Stimulated activated CD4-positive, alpha-beta T cell treated with anti-CD3 and anti-CD28 coated beads, Interleukin-15, amount 100 ng/mL, for 24 hours (primary cell): ENCODE data around the gene MZF1.
A peak's percentile ranks its signal among the peaks of the same experiment; 100 is the strongest.

Source experiments
- DNase-seq: peaks from one replicate; pipeline ENCODE4 v3.0.0-alpha.2; 2020

Gene MZF1

DNA sequence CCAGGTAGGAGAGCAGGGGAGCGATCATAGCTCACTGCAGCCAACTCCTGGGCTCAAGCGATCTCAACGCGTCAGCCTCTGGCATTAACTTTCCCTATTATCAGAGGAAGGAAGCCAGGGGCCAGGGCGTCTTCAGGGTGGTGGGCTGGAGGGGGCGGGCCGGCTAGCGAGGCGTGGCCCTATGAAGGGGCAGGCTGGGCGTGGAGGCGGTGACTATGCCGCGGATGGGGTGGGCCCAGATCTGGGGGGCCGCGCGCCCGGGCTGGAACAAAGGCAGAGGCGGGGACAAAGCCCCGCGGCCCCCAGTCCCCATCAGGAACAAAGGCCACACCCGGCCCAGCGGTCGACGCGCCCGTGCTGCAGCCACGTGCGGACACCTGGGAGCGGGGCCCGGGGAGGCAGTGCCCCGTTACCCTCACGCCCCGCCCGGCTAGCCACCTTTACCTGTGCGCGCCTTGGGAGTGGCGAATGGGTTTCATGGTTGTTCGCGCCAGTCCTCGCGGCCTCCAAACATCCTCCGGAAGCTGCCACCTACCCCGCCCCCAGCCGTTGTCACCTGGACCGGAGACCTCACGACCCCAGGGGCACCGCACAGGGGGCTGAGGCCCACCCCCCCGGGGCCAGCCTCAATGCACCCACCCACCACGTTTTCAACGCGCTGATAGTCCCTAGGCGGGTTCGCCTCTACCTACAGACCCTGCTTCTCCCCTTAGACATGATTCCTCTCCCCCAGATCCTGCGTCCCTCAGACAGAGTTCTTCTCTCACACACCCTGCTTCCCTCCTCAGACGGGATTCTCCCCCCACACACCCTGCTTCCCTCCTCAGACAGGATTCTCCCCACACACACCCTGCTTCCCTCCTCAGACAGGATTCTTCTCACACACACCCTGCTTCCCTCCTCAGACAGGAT, 34.6 kb downstream of the MZF1 start:
- peak; percentile 67 for DNase-seq

DNA sequence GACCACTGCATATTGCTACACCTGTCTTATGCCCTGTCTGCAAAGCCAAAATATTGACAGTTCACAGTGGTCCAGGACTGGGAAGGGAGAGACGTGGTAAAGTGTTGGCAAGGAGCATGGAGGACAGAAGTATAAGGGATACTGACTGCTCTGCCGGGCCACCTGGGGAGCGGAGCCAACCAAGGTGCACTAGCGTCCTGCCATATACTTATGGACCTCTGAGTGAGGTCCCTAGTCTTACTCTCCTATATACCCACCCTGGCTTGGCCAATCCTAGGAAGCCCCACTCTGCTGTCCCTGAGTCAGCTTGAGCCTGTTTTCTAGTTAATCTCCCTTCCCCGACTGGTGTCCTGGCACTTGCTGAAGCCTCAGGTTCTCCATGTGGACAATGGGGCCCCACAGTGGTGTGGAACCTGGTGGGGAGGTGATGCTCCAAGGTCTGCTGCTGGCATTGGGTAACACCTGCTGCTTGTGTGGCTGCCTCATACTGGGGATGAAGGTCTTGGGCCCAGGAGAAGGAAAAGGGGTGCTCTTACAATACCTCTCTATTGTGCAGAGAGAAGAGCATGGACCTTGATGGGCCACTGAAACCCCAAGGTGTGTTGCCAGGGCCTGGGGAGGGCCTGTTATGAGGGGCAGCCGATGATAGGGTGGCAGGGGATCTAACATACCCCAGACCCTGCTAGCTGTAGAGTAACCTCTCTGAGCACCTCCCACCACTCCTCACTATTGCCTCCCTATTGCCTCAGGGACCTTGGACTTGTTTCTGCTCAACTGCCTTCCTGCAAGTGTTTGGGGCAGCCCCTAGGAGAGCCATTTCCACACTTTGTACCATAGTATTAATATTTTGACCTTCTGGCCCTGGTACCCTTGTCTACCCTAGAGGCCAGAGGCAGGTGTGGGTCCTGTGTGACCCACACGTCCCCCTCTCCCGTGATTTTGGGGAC, 36.0 kb downstream of the MZF1 start:
- no peak for DNase-seq

DNA sequence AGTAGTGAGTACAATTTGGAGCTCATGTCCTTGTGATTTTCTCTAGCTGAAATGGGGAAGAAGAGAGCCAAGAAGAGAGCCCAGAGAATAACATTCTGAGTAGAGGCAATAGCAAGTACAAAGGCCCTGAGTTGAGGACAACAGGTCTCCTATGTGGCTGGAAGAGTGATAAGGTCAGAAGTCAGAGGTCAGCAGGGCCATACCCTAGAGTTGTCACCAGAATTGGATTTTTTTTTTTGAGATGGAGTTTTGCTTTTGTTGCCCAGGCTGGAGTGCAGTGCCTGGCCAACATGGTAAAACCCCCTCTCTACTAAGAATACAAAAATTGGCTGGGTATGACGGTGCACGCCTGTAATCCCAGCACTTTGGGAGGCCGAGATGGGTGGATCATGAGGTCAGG, 37.3 kb downstream of the MZF1 start:
- DNase-seq = no peak

DNA sequence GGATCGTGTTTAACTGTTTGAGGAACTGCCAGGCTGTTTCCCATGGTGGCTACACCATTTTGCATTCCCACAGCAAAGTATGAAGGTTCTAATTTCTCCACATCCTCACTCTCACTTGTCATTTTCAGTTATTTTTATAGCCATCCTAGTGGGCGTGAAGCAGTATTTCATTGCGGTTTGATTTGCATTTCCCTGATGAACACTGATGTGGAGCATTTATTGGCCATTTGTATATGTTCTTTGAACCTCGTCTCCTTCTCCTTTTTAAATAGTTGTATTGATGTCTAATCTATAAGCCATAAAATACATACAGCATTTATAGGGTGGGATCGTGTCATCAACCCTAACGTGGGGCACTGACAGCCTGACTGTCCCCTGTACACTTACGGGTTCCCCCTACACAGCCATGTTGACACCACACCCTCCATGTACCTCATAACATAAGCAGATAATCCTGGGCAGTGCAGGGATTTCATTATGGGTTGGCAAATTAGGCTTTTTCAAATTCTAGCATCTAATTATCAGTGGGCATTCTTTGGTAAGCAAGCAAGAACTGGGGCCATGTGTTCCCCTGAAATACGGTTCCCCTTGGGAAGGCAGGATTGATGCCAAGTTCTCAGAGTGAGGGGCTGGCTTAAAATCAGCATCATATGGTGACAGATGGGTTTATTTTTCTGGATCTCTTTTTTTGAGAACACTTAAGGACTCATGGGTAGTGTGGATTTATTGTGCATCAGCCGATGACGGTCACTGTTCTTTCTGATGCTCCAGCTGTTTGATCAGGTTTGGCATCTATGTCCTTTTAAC, 41.9 kb downstream of the MZF1 start:
- no peak for DNase-seq

DNA sequence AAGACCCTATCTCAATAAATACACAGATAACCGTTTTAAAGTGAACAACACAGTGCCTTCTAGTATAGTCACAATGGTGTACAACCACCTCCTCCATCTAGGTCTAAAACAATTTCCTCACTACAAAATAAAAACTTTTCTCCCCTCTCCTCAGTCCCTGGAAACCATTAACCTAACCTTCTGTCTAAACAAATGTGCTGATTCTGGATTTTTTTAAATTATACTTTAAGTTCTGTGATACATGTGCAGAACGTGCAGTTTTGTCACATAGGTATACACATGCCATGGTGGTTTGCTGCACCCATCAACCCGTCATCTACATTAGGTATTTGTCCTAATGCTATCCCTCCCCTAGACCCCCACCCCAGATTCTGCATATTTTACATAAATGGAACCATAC, 43.7 kb downstream of the MZF1 start:
- DNase-seq = no peak

DNA sequence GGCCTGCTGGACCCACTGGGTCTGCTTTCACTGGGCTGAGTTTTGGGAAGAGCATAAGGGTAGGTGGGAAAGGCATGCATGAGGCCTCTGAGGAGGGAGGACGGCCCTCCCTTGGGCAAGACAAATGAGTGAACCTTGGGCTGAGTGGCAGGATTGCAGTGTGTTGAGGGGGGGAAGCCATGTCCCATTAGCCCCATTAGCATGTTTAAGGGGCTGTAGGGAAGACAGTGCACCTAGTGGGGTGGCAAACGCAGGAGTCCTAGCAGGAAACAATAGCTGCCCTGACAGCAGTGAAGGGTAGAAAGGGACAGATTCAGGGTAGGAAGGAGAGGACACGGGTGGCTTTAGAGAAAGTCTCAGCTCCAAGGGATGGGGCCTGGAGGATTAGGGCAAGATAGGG, 50.4 kb downstream of the MZF1 start:
- DNase-seq = no peak

DNA sequence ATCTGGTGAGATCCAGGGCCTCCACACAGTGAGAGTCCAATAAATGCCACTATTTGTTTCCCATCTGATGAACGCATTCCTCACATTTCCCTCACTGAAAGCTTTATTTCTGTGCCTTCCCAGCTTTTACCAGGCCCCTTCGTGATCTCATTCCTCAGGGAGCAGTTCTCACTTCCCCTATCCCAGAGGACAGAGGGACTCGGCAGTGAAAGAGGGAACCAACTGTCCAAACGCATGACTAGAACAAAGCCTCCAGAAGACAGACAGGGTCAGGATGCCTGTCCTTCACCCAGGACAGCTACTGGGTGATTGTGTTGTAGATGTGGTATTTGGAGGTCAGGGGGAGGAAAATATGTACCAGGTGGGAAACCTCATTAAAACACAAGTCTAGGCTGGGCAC, 51.5 kb downstream of the MZF1 start:
- DNase-seq = no peak

DNA sequence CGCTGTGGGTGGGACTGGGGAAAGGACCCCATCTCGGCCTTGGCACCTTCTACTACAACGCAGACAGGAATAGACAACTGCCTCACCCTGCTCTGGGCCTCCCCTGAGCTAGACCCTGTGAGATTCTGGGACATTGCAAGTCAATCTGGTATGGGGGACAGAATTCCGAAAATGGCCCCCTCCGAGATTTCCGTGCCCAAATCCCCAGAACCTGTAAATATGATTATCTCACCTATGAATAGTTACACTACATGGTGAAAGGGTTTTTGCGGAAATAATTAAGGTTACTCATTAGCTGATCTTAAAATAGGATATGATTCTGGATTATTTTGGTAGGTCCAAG, 52.9 kb downstream of the MZF1 start:
- DNase-seq = no peak

DNA sequence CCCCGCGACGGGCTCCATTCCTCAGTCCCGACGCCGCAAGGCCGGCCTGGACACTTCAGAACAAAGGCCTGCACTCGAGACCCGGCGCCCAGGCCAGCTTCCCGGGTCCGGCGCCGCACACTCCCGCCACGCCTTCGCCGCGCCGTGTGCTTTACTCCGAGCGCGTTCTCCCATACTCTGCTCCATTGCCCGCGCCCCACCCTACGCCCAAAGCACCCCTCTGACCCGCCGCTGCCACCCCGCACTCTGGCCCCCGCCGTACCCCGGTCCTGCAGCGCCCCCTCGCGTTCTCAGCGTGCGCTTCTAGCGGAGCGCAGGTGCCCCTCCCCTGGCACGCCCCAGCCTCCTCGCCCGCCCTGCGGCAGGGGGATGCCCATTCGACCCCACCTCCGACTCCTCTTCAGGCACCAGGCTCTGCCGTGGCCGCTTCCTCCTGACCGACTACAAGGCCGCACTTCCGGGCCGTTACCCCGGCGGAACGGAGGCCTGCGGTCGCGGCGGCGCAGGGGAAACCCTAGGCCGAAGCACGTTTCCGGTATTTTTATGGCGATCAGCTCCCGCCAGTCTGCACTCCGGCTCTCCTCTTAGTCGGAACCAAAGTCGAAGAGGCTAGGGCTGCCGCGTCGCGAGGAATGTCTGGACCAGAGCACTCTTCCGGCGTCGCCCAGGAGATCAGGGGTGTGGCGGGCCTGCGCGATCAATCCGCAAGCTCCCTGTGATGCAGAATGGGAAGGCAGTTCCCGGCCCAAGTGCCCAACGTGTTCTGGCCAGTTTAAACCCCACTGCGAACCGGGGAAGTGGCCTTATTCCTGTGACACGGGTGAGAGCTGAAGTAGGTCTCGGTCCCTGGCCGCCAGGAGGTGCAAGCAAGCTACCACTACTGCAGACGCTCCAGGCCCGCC, 53.5 kb downstream of the MZF1 start, which contains the start of gene ZBTB45:
ZBTB45 (minus strand) TSS at position 456 of the 902 bp plus-strand sequence. CDS start 2,137 bp downstream, outside the sequence.
- DNase-seq = peak; percentile 93

DNA sequence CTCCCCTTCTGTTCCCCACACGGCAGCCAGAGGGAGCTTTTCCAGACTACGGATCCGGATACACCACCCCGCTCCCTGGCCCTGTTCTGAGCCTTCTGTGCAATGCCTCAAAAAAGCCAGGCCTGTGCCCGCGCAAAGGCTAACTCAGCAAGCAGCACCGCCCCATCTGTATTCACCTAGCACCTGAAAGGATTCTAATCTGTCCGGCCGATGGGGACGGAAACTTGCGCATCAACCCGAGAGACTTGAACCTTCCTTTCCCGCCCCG, 54.1 kb downstream of the MZF1 start:
- DNase-seq = peak; percentile 67

DNA sequence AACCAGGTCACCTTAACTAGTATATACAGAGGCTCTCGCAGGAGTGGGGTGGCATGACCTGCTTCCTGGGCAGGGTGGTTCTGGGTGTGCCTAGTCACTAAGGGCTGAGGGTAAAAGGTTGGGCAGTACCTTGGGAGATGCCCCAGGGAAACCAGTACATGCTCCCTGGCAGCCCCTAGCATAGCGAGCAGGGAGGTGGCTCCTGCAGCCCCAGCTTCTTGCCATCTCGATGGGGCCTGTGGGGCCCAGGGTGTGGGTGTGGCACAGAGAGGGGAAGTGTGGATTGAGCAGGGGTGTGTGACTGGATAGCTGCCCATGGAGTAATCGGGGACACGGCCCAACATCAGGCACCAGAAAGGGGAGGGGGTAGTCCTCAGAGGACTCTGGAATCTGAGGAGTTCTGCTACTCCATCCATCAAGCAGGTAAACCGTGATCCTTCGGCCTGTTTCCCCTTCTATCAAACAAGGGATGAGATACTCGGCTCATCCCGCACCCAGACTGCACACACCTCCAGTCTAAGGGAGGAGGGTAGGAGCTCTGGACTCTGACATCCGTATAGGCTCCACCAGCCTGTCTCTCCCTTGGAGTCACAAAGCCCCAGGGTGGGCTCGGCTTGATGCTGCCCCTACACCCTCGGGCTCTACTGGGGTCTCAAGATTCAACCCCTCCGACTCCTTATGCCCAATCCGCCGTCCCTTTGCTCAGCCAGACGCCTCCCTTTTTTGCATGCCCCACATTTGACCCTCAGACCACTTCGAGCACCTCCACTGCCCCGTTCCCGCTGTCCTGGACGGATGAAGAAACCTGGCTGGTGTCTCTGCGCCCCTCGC, 54.7 kb downstream of the MZF1 start:
- peak; percentile 42 for DNase-seq

DNA sequence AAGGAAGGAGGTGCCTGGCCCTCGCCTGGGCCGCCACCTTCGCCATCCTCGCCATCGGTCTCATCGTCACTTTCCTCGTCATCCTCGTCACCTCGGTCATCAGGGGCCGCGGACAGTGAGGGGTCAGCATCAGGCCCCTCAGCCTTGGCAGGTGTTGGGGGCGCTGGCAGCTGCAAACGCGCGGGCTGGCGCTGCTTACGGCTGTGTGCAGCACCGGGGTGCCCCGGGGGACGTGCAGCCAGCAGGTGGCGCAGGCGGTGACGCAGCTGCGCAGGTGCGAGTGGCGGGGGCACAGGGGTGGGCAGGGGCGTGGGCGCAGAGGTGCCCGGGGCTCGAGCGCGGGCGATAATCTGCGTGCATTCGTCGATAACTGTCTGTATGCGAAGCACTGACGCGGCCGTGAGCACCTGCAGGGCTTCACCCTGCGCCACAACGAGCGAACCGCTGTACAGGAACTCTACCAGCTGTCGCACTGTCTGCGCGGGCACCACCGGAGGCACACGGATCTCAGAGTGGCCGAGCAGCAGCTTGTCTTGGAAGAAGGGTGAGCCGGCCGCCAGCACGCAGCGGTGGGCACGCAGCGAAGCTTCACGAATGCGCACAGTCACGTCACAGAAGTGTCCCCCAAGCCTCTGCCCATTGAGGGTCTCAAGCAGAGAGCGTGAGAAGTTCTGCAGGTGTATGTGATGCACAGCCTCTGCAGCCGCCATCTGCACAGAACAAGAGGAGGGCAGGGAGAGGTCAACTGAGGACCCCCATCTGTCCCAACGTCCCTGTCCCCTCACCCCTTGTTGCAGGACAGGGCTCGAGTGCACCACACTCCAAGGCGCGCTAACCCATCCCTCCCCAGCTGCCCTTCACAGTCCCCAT, 55.9 kb downstream of the MZF1 start:
- DNase-seq = no peak

DNA sequence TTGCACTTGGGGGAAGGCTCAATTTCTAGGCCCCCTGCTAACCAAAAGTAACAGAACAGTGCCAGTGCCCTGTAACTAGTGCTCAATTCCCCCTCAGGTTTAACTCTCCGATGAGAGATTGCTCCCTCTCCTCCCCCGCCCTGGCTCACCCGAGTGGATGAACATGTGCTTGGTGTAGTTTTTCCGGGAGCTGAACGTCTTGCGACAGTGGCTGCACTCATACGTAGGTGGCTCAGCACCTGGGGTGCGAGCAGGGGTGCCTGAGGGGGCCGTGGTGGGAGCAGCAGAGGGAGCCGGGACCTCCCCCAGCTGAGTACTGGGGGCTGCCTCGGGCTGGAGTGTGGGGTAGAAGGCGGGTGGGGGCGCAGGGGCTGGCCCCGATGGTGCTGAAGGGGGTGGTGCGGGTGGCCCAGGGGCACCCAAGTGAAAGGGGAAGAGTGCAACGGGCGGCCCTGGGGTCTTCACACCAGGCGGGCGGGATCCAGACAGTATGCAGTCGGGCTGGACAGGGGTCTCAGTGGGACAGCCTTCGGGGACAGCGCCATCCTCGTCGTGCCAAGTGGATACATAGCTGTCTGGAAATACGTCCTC, 56.8 kb downstream of the MZF1 start:
- no peak for DNase-seq

DNA sequence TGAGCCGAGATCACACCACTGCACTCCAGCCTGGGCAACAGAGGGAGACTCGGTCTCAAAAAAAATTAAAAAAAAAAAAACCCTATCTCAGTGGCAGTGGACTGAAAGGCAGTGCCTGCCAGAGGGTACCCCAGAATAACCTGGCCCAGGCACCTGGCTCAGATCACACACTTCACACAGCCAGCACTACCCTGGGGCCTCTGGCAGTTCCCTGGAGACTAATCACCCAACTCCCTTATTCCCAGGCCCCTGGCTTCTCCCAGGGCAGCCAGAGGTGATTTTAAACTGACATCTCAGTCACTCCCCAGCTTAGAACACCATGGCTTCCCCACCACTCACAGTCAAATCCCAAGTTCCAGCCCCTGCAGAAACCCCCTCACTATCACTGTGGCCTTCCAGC, 57.9 kb downstream of the MZF1 start:
- DNase-seq = no peak

DNA sequence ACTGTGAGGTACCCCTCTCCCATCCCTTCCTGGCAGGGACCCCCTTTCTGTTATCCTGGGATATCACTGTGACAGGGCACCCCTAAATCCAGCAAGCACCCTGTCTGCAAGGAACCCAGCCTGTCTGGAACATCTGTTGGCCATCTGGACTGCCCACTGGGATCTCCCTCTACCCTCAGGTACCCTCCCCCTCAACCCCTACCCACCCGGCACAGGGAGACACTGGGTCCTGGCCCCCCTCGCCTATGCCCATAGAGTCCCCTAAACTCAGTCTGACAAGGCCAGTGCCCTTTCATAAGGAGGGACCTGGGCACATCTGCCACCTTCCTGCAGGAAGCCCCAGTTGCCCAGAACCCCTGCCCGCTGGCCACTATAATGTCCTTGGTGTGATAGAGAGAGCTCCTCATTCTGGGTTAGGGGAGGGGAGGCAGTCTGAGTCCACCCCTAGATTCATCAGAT, 58.5 kb downstream of the MZF1 start:
- DNase-seq = no peak

DNA sequence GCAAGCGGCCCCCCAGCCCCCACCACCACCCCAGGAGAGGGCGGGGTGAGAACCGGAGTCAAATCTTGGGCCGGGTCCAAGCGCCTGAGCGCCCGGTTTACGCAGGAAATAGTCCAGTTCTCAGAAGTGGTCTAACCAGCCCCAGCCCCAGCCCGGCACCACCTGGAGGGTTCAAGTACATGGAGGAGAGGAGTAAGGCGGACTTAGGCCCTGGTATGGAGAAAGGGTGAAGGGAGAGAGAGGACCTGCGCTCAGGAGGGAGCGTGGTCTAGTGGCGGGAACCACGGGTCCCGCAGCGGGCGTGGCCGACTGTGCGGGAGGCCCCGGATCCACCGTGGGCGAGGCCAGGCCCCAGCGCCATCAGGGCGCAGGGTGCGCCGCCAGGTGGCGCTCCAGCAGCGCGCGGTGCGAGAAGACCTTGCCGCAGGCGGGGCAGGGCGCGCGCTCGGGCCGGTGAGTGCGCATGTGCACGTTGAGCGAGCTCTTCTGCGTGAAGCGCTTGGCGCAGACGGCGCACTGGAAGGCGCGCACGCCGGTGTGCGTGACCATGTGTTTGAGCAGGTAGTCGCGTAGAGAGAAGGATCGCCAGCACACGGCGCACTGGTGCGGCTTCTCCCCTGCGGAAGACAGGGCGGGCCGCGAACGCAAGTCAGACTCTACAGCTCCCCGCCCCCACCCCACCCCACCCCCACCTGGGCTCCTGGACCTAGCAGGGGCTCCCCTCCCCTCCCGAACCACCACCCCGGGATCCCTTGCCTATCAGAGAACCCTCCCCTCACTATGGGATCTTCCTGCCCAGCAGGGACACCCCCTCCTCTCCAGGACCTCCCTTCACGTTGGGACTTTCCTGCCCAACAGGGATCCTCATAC, 59.2 kb downstream of the MZF1 start:
- DNase-seq = peak; percentile 97

DNA sequence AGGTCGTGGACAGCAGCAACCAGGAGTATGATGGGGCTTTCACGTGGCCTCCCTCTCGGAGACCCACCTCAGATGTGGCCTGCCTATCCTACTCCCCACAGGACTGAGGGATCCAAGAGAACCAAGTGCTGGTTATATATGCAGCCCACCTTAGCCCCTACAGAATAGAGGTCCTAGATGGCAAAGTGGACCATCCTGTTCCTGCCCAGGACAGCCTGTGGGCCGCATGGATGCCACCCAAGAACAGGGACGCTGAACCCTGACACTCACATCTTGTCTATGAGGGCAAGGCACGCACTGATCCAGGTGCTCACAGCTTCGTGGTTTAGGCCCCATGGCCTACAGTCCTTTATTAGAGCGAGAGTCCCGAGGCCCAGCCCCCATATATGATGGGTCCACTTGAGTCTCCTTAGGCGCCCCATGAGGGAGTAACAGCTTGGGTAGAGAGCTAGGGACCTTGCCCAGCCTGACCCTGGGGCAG, 59.9 kb downstream of the MZF1 start:
- DNase-seq = no peak
